RWPE2 (cell line): ENCODE measurements around the gene ADGRG1.
A peak's percentile ranks its signal among the peaks of the same experiment; 100 is the strongest.

ENCODE experiments used
- ATAC-seq: fragments of 200-7000 bp; cut with Tn5 transposase; 3 replicates; pipeline ENCODE4 v1.9.1; 2021; ENCODE audit warnings: low read depth
- DNase-seq: peaks from one replicate; pipeline ENCODE4 v3.0.0-alpha.2; 2020; ENCODE audit warnings: low spot score
- H3K27ac ChIP-seq: fragments of 450-650 bp; 2 replicates; pipeline ENCODE4 v1.5.1; 2017; ENCODE audit warnings: mild to moderate bottlenecking; ENCODE audit not compliant: poor library complexity, severe bottlenecking
- H3K27me3 ChIP-seq: fragments of 250-450 bp; sonication (Bioruptor Pico); 2 replicates; pipeline ENCODE4 v1.5.1; 2021; ENCODE audit warnings: mild to moderate bottlenecking, moderate library complexity; ENCODE audit not compliant: insufficient read depth, poor library complexity, severe bottlenecking
- H3K36me3 ChIP-seq: fragments of 250-450 bp; sonication (Bioruptor Pico); 2 replicates; pipeline ENCODE4 v1.5.1; 2020; ENCODE audit warnings: low read depth, mild to moderate bottlenecking, moderate library complexity
- H3K4me1 ChIP-seq: fragments of 250-450 bp; sonication (Bioruptor Pico); 2 replicates; pipeline ENCODE4 v1.5.1; 2021; ENCODE audit warnings: mild to moderate bottlenecking, moderate library complexity; ENCODE audit not compliant: insufficient read depth, poor library complexity, severe bottlenecking
- H3K4me3 ChIP-seq: fragments of 250-450 bp; sonication (Bioruptor Pico); 2 replicates; pipeline ENCODE4 v1.5.1; 2021; ENCODE audit warnings: mild to moderate bottlenecking, moderate library complexity; ENCODE audit not compliant: severe bottlenecking
- H3K9me3 ChIP-seq: fragments of 250-450 bp; sonication (Bioruptor Pico); 2 replicates; pipeline ENCODE4 v1.5.1; 2021; ENCODE audit warnings: mild to moderate bottlenecking, moderate library complexity; ENCODE audit not compliant: severe bottlenecking
- TF ChIP-seq, protein P1 (sequence below): fragments of 450-650 bp; IDR thresholded peaks from one replicate; pipeline ENCODE4 v1.5.1; 2017; ENCODE audit warnings: mild to moderate bottlenecking, moderate library complexity; ENCODE audit not compliant: poor library complexity, severe bottlenecking

Gene ADGRG1

DNA sequence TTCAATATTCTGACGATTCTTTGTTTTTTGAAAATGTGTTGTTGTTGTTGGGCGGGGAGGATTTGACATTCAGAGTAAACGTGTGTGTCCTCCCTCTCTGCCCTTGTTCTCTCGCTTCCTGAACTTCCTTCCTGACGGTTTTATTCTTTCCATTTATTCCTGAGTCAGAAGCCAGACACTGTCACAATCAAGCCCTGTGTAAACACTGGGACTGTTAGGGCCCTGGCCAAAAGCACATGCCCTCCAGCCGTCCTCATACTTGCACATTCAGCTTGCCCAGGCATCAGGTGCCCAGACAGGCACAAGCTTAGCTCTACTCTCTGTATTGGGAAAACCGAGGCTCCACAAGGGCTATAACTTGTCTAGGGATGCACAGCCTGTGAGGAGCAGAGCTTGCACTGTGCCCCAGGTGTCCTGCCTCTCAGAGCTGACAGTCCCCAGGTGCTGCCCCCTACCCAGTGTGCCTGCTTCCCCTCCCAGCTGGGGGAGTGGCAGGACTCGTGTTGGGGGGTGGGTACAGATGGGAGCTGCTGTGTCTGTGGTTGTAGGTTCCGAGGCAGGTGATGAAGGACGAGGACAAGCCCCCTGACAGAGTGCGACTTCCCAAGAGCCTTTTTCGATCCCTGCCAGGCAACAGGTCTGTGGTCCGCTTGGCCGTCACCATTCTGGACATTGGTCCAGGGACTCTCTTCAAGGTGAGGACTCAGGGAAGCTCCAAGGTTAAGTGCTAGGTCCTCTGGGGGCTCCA is 49.4 kb downstream of the ADGRG1 start:
- DNase-seq (no peak), ATAC-seq (peak; percentile 71)
- Histone ChIP-seq H3K4me3 (no peak overlapping the region), H3K9me3 (no peaks in the 10 kb centered on the region), H3K27ac (no peak overlapping the region), H3K36me3 (no peaks in the 10 kb centered on the region), H3K27me3 (no peaks in the 10 kb centered on the region), H3K4me1 (no peaks in the 10 kb centered on the region)
- TF ChIP-seq, protein P1, sequence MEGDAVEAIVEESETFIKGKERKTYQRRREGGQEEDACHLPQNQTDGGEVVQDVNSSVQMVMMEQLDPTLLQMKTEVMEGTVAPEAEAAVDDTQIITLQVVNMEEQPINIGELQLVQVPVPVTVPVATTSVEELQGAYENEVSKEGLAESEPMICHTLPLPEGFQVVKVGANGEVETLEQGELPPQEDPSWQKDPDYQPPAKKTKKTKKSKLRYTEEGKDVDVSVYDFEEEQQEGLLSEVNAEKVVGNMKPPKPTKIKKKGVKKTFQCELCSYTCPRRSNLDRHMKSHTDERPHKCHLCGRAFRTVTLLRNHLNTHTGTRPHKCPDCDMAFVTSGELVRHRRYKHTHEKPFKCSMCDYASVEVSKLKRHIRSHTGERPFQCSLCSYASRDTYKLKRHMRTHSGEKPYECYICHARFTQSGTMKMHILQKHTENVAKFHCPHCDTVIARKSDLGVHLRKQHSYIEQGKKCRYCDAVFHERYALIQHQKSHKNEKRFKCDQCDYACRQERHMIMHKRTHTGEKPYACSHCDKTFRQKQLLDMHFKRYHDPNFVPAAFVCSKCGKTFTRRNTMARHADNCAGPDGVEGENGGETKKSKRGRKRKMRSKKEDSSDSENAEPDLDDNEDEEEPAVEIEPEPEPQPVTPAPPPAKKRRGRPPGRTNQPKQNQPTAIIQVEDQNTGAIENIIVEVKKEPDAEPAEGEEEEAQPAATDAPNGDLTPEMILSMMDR: no peak

- no peaks in the 10 kb centered on the region for H3K9me3 ChIP-seq
- H3K27ac ChIP-seq: no peak overlapping the region
- H3K4me1 ChIP-seq: no peaks in the 10 kb centered on the region
- no peak overlapping the region for H3K4me3 ChIP-seq
- H3K27me3 ChIP-seq: no peaks in the 10 kb centered on the region
- DNase-seq (no peak), ATAC-seq (no peak)
- no peaks in the 10 kb centered on the region for H3K36me3 ChIP-seq
- TF ChIP-seq, protein P1: no peak
Observed at GRCh38 chr16:57679016-57679415, 50.6 kb downstream of the ADGRG1 start.

- DNase-seq: no peak
Observed at GRCh38 chr16:57679767-57680482, 51.5 kb downstream of the ADGRG1 start.

GRCh38 chr16:57680842-57681375 is 52.5 kb downstream of the ADGRG1 start:
- no peaks in the 10 kb centered on the region for H3K27me3 ChIP-seq
- H3K4me1 ChIP-seq: no peaks in the 10 kb centered on the region
- H3K36me3 ChIP-seq: no peaks in the 10 kb centered on the region
- no peak for ATAC-seq
- no peak for DNase-seq
- no peak overlapping the region for H3K4me3 ChIP-seq
- H3K27ac ChIP-seq: no peak overlapping the region
- H3K9me3 ChIP-seq: no peaks in the 10 kb centered on the region
- TF ChIP-seq, protein P1: no peak

More at GRCh38 chr16:57679767-57680482, 51.5 kb downstream of the ADGRG1 start:
- no peak overlapping the region for H3K27ac ChIP-seq
- H3K27me3 ChIP-seq: no peaks in the 10 kb centered on the region
- no peak for ATAC-seq
- H3K36me3 ChIP-seq: no peaks in the 10 kb centered on the region
- TF ChIP-seq, protein P1: no peak
- no peak overlapping the region for H3K4me3 ChIP-seq
- no peaks in the 10 kb centered on the region for H3K9me3 ChIP-seq
- no peaks in the 10 kb centered on the region for H3K4me1 ChIP-seq
